Peyer's patch (tissue), 4 donors: ENCODE data around the gene RRAD. TPM values are rescaled to one million over a fixed set of nuclear protein-coding genes. Genes with fewer than 3 reads are reported as not detected.
"Not testable (repeated sequence)": the region's sequence is repeated elsewhere in the genome, so short reads cannot be mapped to it uniquely, and the experiment has no call there.

Source experiments
- DNase-seq, 3 donors: peaks; one replicate each; pipeline ENCODE4 v3.0.0-alpha.2; 2017 to 2019
- H3K27ac ChIP-seq, 4 donors: fragments of 200-600 bp; sonication (generic); one replicate each; pipeline ENCODE4 v1.5.1; 2016 to 2019
- H3K27me3 ChIP-seq, 2 donors: fragments of 200-600 bp; sonication (generic); one replicate each; pipeline ENCODE4 v1.5.1; 2019
- H3K36me3 ChIP-seq, 3 donors: fragments of 200-600 bp; sonication (generic); one replicate each; pipeline ENCODE4 v1.5.1; 2016 to 2019
- H3K4me1 ChIP-seq, 4 donors: fragments of 200-600 bp; sonication (generic); one replicate each; pipeline ENCODE4 v1.5.1; 2016 to 2019
- H3K4me3 ChIP-seq, 4 donors: fragments of 200-600 bp; sonication (generic); 1 replicate in 3 of 4; 2 replicates in 1 of 4; pipeline ENCODE4 v1.5.1; 2016 to 2019; ENCODE audit warnings: mild to moderate bottlenecking in 1 of 4
- H3K9me3 ChIP-seq, 4 donors: fragments of 200-600 bp; sonication (generic); one replicate each; pipeline ENCODE4 v1.5.1; 2016 to 2019; ENCODE audit warnings: mild to moderate bottlenecking in 1 of 4
- POLR2A ChIP-seq, 2 donors: fragments of 450-650 bp; IDR thresholded peaks; one replicate each; pipeline ENCODE4 v1.5.1; 2017; ENCODE audit warnings: antibody characterized with exemption in 2 of 2, mild to moderate bottlenecking in 2 of 2, moderate library complexity in 2 of 2
- total RNA-seq, 4 donors: library from RNA; depleted of rRNA; stranded (reverse); fragments of >200 nt; gene quantifications; one replicate each; pipeline ENCODE4 v1.1.0, GENCODE V29; 2016
- TF ChIP-seq, protein P1 (sequence below), 6 experiments: fragments of 450-650 bp in 4 of 6; fragments of 200-600 bp in 2 of 6; sonication (generic) in 1 of 6; IDR thresholded peaks; one replicate each; pipeline ENCODE4 v1.5.1; 2017 to 2019; ENCODE audit warnings: antibody characterized with exemption in 6 of 6, mild to moderate bottlenecking in 3 of 6, moderate library complexity in 1 of 6

Gene RRAD
- total RNA-seq, 4 donors from 2014 or later, result 0.53 to 4.1 (median 2.8) TPM

DNA sequence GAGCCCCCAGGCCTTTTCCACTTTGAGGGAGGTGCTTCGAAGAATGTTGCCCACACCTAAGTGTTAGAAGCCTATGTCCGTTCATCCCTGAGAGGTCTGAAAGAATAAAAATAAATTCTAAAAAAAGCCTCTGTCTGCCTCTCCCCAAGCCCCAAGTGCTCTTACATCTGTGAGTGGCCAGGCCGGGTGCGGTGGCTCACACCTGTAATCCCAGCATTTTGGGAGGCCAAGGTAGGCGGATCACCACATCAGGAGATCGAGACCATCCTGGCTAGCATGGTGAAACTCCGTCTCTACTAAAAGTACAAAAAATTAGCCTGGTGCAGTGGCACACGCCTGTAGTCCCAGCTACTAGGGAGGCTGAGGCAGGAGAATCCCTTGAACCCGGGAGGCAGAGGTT is 19.6 kb upstream of the RRAD start:
- not testable (repeated sequence) for DNase-seq, H3K27me3 ChIP-seq, H3K4me3 ChIP-seq, H3K9me3 ChIP-seq, H3K27ac ChIP-seq
- H3K36me3 ChIP-seq, result peaks cover 0 to 39% (median 3%) of the 10 kb centered on the region in 3 donors
- TF ChIP-seq POLR2A (IDR thresholded peaks at IDR 0.05), result peak in 1 of 2 donors; percentile 8
- H3K4me1 ChIP-seq, result peaks cover 0 to 25% (median 8%) of the 10 kb centered on the region in 4 donors

DNA sequence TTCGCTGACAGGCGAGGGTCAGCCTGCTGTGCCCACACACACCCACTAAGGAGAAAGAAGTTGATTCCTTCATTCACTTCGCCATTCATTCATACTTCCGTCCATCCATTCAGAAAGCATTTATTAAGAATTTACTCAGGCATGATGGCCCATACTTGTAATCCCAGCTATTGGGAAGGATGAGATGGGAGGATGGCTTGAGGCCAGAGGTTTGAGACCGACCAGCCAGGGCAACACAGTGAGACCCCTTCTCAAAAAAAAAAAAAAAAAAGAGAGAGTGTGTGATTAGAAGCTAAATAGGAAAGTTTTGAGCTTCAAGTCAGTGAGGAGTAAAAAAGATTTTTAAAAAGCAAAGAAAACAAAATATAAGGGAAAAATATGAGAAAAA is 18.7 kb upstream of the RRAD start:
- no peak for DNase-seq
- no peak overlapping the region for H3K27ac ChIP-seq
- H3K9me3 ChIP-seq, result no peaks in the 10 kb centered on the region
- H3K27me3 ChIP-seq, result no peaks in the 10 kb centered on the region
- TF ChIP-seq, protein P1, sequence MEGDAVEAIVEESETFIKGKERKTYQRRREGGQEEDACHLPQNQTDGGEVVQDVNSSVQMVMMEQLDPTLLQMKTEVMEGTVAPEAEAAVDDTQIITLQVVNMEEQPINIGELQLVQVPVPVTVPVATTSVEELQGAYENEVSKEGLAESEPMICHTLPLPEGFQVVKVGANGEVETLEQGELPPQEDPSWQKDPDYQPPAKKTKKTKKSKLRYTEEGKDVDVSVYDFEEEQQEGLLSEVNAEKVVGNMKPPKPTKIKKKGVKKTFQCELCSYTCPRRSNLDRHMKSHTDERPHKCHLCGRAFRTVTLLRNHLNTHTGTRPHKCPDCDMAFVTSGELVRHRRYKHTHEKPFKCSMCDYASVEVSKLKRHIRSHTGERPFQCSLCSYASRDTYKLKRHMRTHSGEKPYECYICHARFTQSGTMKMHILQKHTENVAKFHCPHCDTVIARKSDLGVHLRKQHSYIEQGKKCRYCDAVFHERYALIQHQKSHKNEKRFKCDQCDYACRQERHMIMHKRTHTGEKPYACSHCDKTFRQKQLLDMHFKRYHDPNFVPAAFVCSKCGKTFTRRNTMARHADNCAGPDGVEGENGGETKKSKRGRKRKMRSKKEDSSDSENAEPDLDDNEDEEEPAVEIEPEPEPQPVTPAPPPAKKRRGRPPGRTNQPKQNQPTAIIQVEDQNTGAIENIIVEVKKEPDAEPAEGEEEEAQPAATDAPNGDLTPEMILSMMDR (IDR thresholded peaks at IDR 0.05), result no peak
- no peak for TF ChIP-seq POLR2A (IDR thresholded peaks at IDR 0.05)
- peaks cover 0 to 48% (median 3%) of the 10 kb centered on the region in 3 donors for H3K36me3 ChIP-seq
- no peak overlapping the region for H3K4me3 ChIP-seq
- H3K4me1 ChIP-seq, result peaks cover 0 to 26% (median 7%) of the 10 kb centered on the region in 4 donors

DNA sequence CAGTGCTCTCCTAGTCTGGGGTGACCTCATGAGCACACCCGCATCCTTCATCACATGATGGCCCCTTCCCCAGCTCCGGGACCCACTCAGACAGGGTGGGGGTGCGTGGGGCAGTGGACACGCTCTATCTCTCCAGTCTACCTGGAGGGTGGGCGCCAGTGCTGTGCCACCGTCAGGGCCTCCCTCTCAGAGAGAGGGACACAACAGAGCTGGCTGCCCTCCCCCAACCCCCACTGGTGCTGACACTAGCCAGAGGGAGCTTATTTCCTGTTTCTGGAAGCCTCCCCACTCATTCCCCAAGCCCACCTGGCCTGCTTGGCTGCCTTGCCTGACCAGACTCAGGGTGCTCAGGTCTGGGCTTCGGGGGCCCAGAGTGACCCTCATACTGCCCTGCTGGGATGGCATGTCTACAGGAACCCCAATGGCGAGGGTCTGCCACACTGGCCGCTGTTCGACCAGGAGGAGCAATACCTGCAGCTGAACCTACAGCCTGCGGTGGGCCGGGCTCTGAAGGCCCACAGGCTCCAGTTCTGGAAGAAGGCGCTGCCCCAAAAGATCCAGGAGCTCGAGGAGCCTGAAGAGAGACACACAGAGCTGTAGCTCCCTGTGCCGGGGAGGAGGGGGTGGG is 18.2 kb upstream of the RRAD start:
- H3K4me3 ChIP-seq, result no peak overlapping the region
- no peak for TF ChIP-seq POLR2A (IDR thresholded peaks at IDR 0.05)
- TF ChIP-seq, protein P1 (IDR thresholded peaks at IDR 0.05), result no peak
- no peak for DNase-seq
- H3K9me3 ChIP-seq, result no peaks in the 10 kb centered on the region
- no peak overlapping the region for H3K27ac ChIP-seq
- no peaks in the 10 kb centered on the region for H3K27me3 ChIP-seq
- peaks cover 0 to 54% (median 3%) of the 10 kb centered on the region in 3 donors for H3K36me3 ChIP-seq
- peaks cover 0 to 21% (median 3%) of the 10 kb centered on the region in 4 donors for H3K4me1 ChIP-seq

DNA sequence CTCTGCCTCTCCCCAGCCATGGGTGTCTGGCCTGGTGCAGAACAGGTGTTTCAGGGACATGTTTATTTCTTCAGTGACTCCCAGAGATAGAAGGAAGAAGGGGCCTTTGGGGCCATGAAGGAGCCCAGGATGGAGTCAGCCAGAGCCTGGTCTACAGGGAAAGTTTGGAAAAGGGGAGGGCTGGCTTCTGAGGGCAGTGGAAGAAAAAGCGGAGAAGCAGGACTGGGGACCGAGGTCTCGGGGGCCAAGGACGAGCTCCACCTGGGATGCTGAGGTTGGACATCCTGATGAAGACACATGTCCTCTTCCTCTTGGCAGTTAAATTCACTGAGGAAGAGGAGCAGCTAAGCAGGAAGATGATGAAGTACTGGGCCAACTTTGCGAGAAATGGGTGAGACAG is 17.6 kb upstream of the RRAD start:
- no peak overlapping the region for H3K27ac ChIP-seq
- peaks cover 0 to 18% (median 0%) of the 10 kb centered on the region in 4 donors for H3K4me1 ChIP-seq
- TF ChIP-seq, protein P1 (IDR thresholded peaks at IDR 0.05), result no peak
- no peak for TF ChIP-seq POLR2A (IDR thresholded peaks at IDR 0.05)
- no peak overlapping the region for H3K4me3 ChIP-seq
- no peaks in the 10 kb centered on the region for H3K9me3 ChIP-seq
- peaks cover 0 to 59% (median 3%) of the 10 kb centered on the region in 3 donors for H3K36me3 ChIP-seq
- no peak for DNase-seq
- no peaks in the 10 kb centered on the region for H3K27me3 ChIP-seq

DNA sequence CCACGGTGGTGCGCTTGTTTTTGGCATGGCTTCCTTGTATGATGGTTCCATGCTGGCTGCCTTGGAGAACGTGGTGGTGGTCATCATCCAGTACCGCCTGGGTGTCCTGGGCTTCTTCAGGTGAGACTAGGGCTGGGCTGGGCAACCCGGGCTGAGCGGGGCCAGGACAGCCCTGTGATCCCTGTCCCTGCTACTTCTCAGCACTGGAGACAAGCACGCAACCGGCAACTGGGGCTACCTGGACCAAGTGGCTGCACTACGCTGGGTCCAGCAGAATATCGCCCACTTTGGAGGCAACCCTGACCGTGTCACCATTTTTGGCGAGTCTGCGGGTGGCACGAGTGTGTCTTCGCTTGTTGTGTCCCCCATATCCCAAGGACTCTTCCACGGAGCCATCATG is 14.9 kb upstream of the RRAD start:
- no peak overlapping the region for H3K4me3 ChIP-seq
- peaks cover 0 to 67% (median 3%) of the 10 kb centered on the region in 3 donors for H3K36me3 ChIP-seq
- H3K27ac ChIP-seq, result peak overlapping the region in 1 of 4 donors; percentile 97
- no peaks in the 10 kb centered on the region for H3K27me3 ChIP-seq
- TF ChIP-seq, protein P1 (IDR thresholded peaks at IDR 0.05), result no peak
- TF ChIP-seq POLR2A (IDR thresholded peaks at IDR 0.05), result no peak
- H3K9me3 ChIP-seq, result no peaks in the 10 kb centered on the region
- peaks cover 0 to 46% (median 4%) of the 10 kb centered on the region in 4 donors for H3K4me1 ChIP-seq
- DNase-seq, result no peak

DNA sequence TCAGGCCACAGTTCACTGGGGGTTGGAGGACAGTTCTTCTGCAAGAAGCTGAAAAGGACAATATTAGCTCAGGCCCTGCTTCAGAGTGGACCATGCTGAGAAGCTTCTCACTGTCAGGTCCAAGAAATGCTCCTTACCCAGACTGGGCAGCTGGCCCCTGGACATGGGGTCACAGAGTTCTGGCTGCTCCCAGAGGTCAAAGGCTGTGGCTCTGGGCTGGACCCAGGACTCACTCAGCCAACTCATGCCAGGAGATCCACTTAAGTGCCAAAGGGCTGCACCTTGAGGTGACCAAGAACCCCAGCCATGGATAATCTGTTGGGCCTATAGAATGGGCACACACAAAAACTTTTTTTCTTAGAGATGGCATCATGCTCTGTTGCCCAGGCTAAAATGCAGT is 14.0 kb upstream of the RRAD start:
- H3K36me3 ChIP-seq, result peaks cover 0 to 67% (median 3%) of the 10 kb centered on the region in 3 donors
- no peak for TF ChIP-seq POLR2A (IDR thresholded peaks at IDR 0.05)
- TF ChIP-seq, protein P1 (IDR thresholded peaks at IDR 0.05), result no peak

More for the DNA sequence above, 14.0 kb upstream of the RRAD start:
- H3K4me3 ChIP-seq, result no peak overlapping the region
- H3K4me1 ChIP-seq, result peaks cover 0 to 49% (median 7%) of the 10 kb centered on the region in 4 donors
- H3K9me3 ChIP-seq, result no peaks in the 10 kb centered on the region
- H3K27ac ChIP-seq, result peak overlapping the region in 1 of 4 donors; percentile 97
- no peak for DNase-seq
- no peaks in the 10 kb centered on the region for H3K27me3 ChIP-seq
